ENCODE data around the gene PEX12. TPM values are rescaled to one million over a fixed set of nuclear protein-coding genes. Genes with fewer than 3 reads are reported as not detected.

PEX12 gene
- total RNA-seq, 1 donor: 8.8 TPM

DNA sequence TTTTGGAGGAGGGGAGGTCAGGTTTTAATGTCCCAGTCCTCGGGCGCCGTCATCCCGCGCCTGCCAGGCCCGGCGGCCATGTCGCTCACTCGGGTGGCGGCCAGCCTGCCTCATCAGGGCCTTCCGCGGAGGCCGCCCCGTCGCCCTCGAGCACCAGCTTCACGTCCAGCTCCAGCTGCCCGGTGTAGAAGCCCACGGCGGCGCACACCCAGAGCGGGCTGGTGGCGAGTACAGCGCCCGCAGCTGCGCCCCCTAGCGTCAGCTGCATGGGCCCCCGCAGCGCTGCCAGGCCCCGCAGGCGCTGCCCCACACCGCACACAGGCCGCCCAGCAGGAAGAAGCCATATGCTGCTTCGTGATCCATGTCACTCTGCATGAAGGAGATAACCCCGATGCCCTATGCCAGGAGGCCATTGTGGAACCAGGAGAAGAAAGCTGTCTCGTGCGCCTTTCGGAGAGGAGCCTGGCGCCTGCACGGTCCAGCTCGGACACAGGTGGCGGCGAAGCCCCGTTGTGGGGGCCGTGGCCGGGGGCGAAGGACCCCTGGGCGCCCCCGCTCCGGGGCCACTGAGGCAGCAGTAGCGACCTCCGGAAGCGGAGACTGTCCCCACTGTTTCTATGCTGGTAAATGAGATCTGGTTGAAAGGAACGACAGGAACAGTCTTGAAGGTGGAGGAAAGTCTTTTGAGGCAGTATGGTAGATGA lies 18.3 kb upstream of the PEX12 start:
- H3K4me3 ChIP-seq (ENCODE audit: low read depth, low read length): no peak overlapping the region
- TF ChIP-seq, protein P1, sequence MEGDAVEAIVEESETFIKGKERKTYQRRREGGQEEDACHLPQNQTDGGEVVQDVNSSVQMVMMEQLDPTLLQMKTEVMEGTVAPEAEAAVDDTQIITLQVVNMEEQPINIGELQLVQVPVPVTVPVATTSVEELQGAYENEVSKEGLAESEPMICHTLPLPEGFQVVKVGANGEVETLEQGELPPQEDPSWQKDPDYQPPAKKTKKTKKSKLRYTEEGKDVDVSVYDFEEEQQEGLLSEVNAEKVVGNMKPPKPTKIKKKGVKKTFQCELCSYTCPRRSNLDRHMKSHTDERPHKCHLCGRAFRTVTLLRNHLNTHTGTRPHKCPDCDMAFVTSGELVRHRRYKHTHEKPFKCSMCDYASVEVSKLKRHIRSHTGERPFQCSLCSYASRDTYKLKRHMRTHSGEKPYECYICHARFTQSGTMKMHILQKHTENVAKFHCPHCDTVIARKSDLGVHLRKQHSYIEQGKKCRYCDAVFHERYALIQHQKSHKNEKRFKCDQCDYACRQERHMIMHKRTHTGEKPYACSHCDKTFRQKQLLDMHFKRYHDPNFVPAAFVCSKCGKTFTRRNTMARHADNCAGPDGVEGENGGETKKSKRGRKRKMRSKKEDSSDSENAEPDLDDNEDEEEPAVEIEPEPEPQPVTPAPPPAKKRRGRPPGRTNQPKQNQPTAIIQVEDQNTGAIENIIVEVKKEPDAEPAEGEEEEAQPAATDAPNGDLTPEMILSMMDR (IDR thresholded peaks at IDR 0.05; ENCODE audit: insufficient read depth, low read length): no peak
- DNase-seq (ENCODE audit: low read depth): no peak

- DNase-seq (ENCODE audit: low read depth): no peak
- no peak overlapping the region for H3K4me3 ChIP-seq (ENCODE audit: low read depth, low read length)
- TF ChIP-seq, protein P1 (IDR thresholded peaks at IDR 0.05; ENCODE audit: insufficient read depth, low read length): no peak
These were observed 17.7 kb upstream of the PEX12 start for GRCh38 chr17:35596072-35596471.

GRCh38 chr17:35588196-35588920 lies 10.0 kb upstream of the PEX12 start:
- DNase-seq (ENCODE audit: low read depth): peak; percentile 47
- H3K4me3 ChIP-seq (ENCODE audit: low read depth, low read length): peak overlapping the region; percentile 98
- TF ChIP-seq, protein P1 (IDR thresholded peaks at IDR 0.05; ENCODE audit: insufficient read depth, low read length): no peak

GRCh38 chr17:35587074-35587961 lies 8.9 kb upstream of the PEX12 start, which contains the start of gene AP2B1:
TSS of gene AP2B1 (plus strand) at chr17:35587322. CDS start at chr17:35594031, 6,709 bp downstream.
- DNase-seq (ENCODE audit: low read depth): peak; percentile 97
- TF ChIP-seq, protein P1 (IDR thresholded peaks at IDR 0.05; ENCODE audit: insufficient read depth, low read length): no peak
- peak within 1 kb of the TSS; percentile 98 for H3K4me3 ChIP-seq (ENCODE audit: low read depth, low read length)

- TF ChIP-seq, protein P1 (IDR thresholded peaks at IDR 0.05; ENCODE audit: insufficient read depth, low read length): no peak
- DNase-seq (ENCODE audit: low read depth): no peak
- H3K4me3 ChIP-seq (ENCODE audit: low read depth, low read length): peak overlapping the region; percentile 98
These were observed 8.2 kb upstream of the PEX12 start for GRCh38 chr17:35586569-35587073.

DNA sequence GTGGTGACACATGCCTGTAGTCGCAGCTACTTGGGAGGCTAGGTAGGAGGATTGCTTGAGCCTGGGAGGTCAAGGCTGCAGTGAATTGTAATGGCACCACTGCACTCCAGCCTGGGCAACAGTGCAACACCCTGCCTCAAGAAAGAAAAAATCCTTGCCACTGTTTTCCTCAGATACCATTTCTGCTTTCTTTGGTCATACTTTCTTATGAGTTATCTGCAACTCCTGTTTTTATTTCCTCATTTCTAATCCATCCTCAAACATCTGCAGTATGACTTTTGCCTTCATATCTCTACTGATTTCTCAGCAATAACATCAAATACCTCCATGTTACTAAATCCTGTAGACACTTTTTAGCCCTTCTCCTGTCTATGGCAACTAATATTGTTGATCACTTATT lies 5.7 kb upstream of the PEX12 start:
- DNase-seq (ENCODE audit: low read depth): no peak
- TF ChIP-seq, protein P1 (IDR thresholded peaks at IDR 0.05; ENCODE audit: insufficient read depth, low read length): no peak
- no peak overlapping the region for H3K4me3 ChIP-seq (ENCODE audit: low read depth, low read length)
